HCT116 (cell line): Measurements from ENCODE around the gene FCRL1. TPM values are rescaled to one million over a fixed set of nuclear protein-coding genes. Genes with fewer than 3 reads are reported as not detected.

Experiments
- ATAC-seq: fragments of 200-7000 bp; cut with Tn5 transposase; 2 replicates; pipeline ENCODE4 v1.9.1; 2020; ENCODE audit warnings: mild to moderate bottlenecking, moderate library complexity
- BruUV-seq: library from RNA; stranded (reverse); fragments of 400-500 nt; replicated peaks from 2 replicates; lab custom pipeline; 2021; lab: Mats Ljungman, UMichigan
- CTCF ChIA-PET: fragments of 300-600 bp; sonication (Branson Sonifier 250); formaldehyde crosslinking; loops from one replicate; lab custom pipeline; 2021; ENCODE audit warnings: antibody characterized with exemption; lab: Charles Lee
- POLR2A ChIA-PET: fragments of 300-600, 350-600 bp; sonication (Branson Sonifier 250); formaldehyde crosslinking; loops from one replicate; lab custom pipeline; 2021; ENCODE audit warnings: antibody characterized with exemption; lab: Charles Lee
- RAD21 ChIA-PET, 2 experiments: fragments of 300-600 bp; sonication (Branson Sonifier 250); formaldehyde crosslinking; loops; one replicate each; lab custom pipeline; 2023; ENCODE audit warnings: low total read pairs in 2 of 2; ENCODE audit not compliant: uncharacterized antibody in 2 of 2, unreplicated experiment in 2 of 2, low non-redundant PET in 1 of 2; lab: Charles Lee
- DNase-seq: peaks from one replicate; pipeline ENCODE4 v3.0.0-alpha.2; 2010; ENCODE audit warnings: low read depth, low spot score
- H2AFZ ChIP-seq: fragments of 200-600 bp; shearing (Covaris generic), sonication (generic); 2 replicates; pipeline ENCODE4 v1.6.1; 2017; ENCODE audit warnings: low read depth, mixed run types, mixed read lengths, antibody characterized with exemption, low read length; ENCODE audit not compliant: poor library complexity, severe bottlenecking
- H3K27ac ChIP-seq: 2 replicates; pipeline ENCODE4 v1.5.1; 2012; ENCODE audit warnings: low read depth, low read length
- H3K27me3 ChIP-seq: fragments of 200-600 bp; sonication (generic); 2 replicates; pipeline ENCODE4 v1.6.1; 2016; ENCODE audit warnings: mixed run types, low read length, mixed read lengths; ENCODE audit not compliant: insufficient read depth
- H3K36me3 ChIP-seq, 2 experiments: fragments of 200-500 bp in 1 of 2; fragments of 200-600 bp in 1 of 2; sonication (Bioruptor generic) in 1 of 2; sonication (generic) in 1 of 2; 2 replicates each; pipeline versions ENCODE4 v1.5.1 to v1.6.1; 2014 to 2016; ENCODE audit warnings: low read length in 2 of 2, inconsistent platforms in 1 of 2, mixed read lengths in 1 of 2, mixed run types in 1 of 2; ENCODE audit not compliant: insufficient read depth in 2 of 2, control insufficient read depth in 1 of 2
- H3K4me1 ChIP-seq, 2 experiments: fragments of 200-600 bp in 1 of 2; sonication (generic) in 1 of 2; 2 replicates each; pipeline versions ENCODE4 v1.5.1 to v1.6.1; 2012 to 2017; ENCODE audit warnings: low read length in 2 of 2, inconsistent platforms in 1 of 2, mild to moderate bottlenecking in 1 of 2, mixed read lengths in 1 of 2, mixed run types in 1 of 2, moderate library complexity in 1 of 2; ENCODE audit not compliant: insufficient read depth in 2 of 2, control insufficient read depth in 1 of 2
- H3K4me2 ChIP-seq: fragments of 200-600 bp; sonication (generic); 2 replicates; pipeline ENCODE4 v1.6.1; 2017; ENCODE audit warnings: mixed run types, low read length, mixed read lengths
- H3K4me3 ChIP-seq, 2 experiments: fragments of 200-600 bp in 1 of 2; sonication (generic) in 1 of 2; replicated peaks in 1 of 2; 2 replicates each; pipeline ENCODE4 v1.5.1; 2011 to 2016; ENCODE audit warnings: low read length in 2 of 2, control low read depth in 1 of 2, low read depth in 1 of 2, mild to moderate bottlenecking in 1 of 2, mixed read lengths in 1 of 2, mixed run types in 1 of 2
- H3K79me2 ChIP-seq: fragments of 200-600 bp; sonication (generic); 2 replicates; pipeline ENCODE4 v1.6.1; 2017; ENCODE audit warnings: mild to moderate bottlenecking, mixed run types, low read length, moderate library complexity, mixed read lengths; ENCODE audit not compliant: insufficient read depth
- H3K9ac ChIP-seq: fragments of 200-600 bp; sonication (generic); 2 replicates; pipeline ENCODE4 v1.6.1; 2016; ENCODE audit warnings: low read length, mixed read lengths
- H3K9me2 ChIP-seq: fragments of 200-600 bp; sonication (generic), shearing (Covaris generic); 2 replicates; pipeline ENCODE4 v1.6.1; 2017; ENCODE audit warnings: mixed run types, mild to moderate bottlenecking, moderate library complexity; ENCODE audit not compliant: insufficient read depth
- H3K9me3 ChIP-seq, 2 experiments: fragments of 200-500 bp in 1 of 2; fragments of 200-600 bp in 1 of 2; sonication (Bioruptor generic) in 1 of 2; sonication (generic) in 1 of 2; 2 replicates each; pipeline ENCODE4 v1.6.1; 2014 to 2017; ENCODE audit warnings: low read length in 2 of 2, mixed read lengths in 2 of 2, inconsistent platforms in 1 of 2, low read depth in 1 of 2, mild to moderate bottlenecking in 1 of 2, mixed run types in 1 of 2, moderate library complexity in 1 of 2; ENCODE audit not compliant: control insufficient read depth in 1 of 2, insufficient read depth in 1 of 2
- H4K20me1 ChIP-seq: fragments of 200-600 bp; sonication (generic), shearing (Covaris generic); 2 replicates; pipeline ENCODE4 v1.6.1; 2017; ENCODE audit warnings: mixed run types, mild to moderate bottlenecking, moderate library complexity; ENCODE audit not compliant: insufficient read depth
- ELF1 ChIP-seq: IDR thresholded peaks from 2 replicates; pipeline ENCODE4 v1.6.1; 2012; ENCODE audit warnings: low read depth, borderline replicate concordance
- EZH2 ChIP-seq: fragments of 200-600 bp; sonication (generic); IDR thresholded peaks from 2 replicates; pipeline ENCODE4 v1.6.1; 2017; ENCODE audit warnings: antibody characterized with exemption, mixed run types
- EZH2phosphoT487 ChIP-seq: fragments of 200-600 bp; IDR thresholded peaks from 2 replicates; pipeline ENCODE4 v1.6.1; 2018; ENCODE audit warnings: antibody characterized with exemption, borderline replicate concordance
- FOSL1 ChIP-seq: IDR thresholded peaks from 2 replicates; pipeline ENCODE4 v1.6.1; 2012; ENCODE audit warnings: low read depth
- JUND ChIP-seq: IDR thresholded peaks from 2 replicates; pipeline ENCODE4 v1.6.1; 2012
- POLR2A ChIP-seq: IDR thresholded peaks from 2 replicates; pipeline ENCODE4 v1.7.0; 2011; ENCODE audit warnings: borderline replicate concordance; ENCODE audit not compliant: insufficient read depth, insufficient read length; ENCODE audit errors: extremely low read depth
- POLR2AphosphoS5 ChIP-seq: IDR thresholded peaks from 2 replicates; pipeline ENCODE4 v1.6.1; 2011; ENCODE audit warnings: mild to moderate bottlenecking, low read depth, low read length, moderate library complexity
- SIN3A ChIP-seq: IDR thresholded peaks from 2 replicates; pipeline ENCODE4 v1.6.1; 2012; ENCODE audit warnings: low read depth
- TCF7L2 ChIP-seq: IDR thresholded peaks from 2 replicates; pipeline ENCODE4 v1.7.0; 2011; ENCODE audit warnings: borderline replicate concordance, inconsistent platforms; ENCODE audit not compliant: insufficient read depth, insufficient read length; ENCODE audit errors: extremely low read depth
- YY1 ChIP-seq: IDR thresholded peaks from 2 replicates; pipeline ENCODE4 v1.6.1; 2011; ENCODE audit warnings: low read length, low read depth, moderate library complexity, mild to moderate bottlenecking; ENCODE audit not compliant: insufficient replicate concordance; ENCODE audit errors: extremely low read depth
- ZNF274 ChIP-seq: fragments of 200-500 bp; sonication (Bioruptor generic); IDR thresholded peaks from 2 replicates; pipeline ENCODE4 v1.6.1; 2014; ENCODE audit warnings: mild to moderate bottlenecking, low read depth, low read length, inconsistent platforms
- intact Hi-C: fragments of 100-400 bp; cut with micrococcal nuclease; formaldehyde crosslinking; loops from 2 replicates; pipeline ENCODE4 v1.10.0; 2022
- total RNA-seq: library from RNA; stranded (reverse); gene quantifications from one replicate; pipeline ENCODE4 v1.2.1, GENCODE V29; 2021; ENCODE audit not compliant: unreplicated experiment
- TF ChIP-seq, protein P1 (sequence below): IDR thresholded peaks from 2 replicates; pipeline ENCODE4 v1.6.1; 2012; ENCODE audit warnings: low read depth
- TF ChIP-seq, protein P2 (sequence below): IDR thresholded peaks from 2 replicates; pipeline ENCODE4 v1.6.1; 2011; ENCODE audit warnings: mild to moderate bottlenecking, low read length, moderate library complexity; ENCODE audit not compliant: insufficient replicate concordance; ENCODE audit errors: extremely low read depth

Gene FCRL1
- total RNA-seq, 1 experiment from 2014 or later, result not detected

DNA sequence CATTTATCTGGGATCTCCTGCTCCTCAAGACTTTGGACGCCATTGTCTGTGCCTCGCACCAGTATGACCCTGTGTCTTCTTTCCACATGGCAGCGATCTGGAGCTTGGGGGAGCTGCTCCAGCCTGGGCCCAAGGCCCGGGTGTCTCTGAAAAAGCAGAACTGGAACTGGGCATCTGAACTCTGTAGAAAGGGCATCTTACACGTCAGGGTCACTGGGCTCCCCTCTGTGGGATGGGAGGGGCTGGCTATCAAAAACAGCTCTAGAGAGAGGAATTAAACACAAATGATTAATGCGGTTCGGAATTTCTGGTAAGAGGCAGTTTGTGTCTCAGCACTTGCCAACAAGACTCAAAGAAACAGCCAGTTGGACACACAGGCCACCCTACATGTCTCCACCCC is 16.1 kb downstream of the FCRL1 start (continued):
- TF ChIP-seq YY1 (no peak), POLR2A (no peak), POLR2AphosphoS5 (no peak)
- TF ChIP-seq, protein P1, sequence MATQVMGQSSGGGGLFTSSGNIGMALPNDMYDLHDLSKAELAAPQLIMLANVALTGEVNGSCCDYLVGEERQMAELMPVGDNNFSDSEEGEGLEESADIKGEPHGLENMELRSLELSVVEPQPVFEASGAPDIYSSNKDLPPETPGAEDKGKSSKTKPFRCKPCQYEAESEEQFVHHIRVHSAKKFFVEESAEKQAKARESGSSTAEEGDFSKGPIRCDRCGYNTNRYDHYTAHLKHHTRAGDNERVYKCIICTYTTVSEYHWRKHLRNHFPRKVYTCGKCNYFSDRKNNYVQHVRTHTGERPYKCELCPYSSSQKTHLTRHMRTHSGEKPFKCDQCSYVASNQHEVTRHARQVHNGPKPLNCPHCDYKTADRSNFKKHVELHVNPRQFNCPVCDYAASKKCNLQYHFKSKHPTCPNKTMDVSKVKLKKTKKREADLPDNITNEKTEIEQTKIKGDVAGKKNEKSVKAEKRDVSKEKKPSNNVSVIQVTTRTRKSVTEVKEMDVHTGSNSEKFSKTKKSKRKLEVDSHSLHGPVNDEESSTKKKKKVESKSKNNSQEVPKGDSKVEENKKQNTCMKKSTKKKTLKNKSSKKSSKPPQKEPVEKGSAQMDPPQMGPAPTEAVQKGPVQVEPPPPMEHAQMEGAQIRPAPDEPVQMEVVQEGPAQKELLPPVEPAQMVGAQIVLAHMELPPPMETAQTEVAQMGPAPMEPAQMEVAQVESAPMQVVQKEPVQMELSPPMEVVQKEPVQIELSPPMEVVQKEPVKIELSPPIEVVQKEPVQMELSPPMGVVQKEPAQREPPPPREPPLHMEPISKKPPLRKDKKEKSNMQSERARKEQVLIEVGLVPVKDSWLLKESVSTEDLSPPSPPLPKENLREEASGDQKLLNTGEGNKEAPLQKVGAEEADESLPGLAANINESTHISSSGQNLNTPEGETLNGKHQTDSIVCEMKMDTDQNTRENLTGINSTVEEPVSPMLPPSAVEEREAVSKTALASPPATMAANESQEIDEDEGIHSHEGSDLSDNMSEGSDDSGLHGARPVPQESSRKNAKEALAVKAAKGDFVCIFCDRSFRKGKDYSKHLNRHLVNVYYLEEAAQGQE, result no peak

DNA sequence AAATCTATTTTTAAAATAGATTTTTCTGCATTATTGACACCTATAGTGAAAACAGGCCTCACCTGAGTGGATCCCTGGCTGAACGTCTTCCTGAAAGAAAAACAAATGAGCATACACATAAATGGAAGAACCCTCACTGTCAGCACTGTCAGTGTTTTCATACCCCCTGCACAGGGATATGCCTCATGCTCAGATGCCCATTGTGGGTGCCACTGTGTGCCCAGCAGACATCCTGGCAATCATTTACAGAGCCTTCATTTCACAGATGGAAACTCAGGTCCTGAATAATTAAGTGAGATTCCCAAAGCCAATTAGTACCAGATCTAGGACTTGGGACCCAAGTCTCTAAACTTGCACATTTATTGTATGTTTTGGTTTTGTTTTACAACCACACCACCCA is 19.9 kb downstream of the FCRL1 start:
- ATAC-seq (no peak), DNase-seq (no peak)
- H3K4me1 ChIP-seq, result no peaks in the 10 kb centered on the region
- BruUV-seq, result no TSS peak
- no peaks in the 10 kb centered on the region for H4K20me1 ChIP-seq
- no peak overlapping the region for H3K4me2 ChIP-seq
- POLR2A ChIA-PET, result no interaction called here
- no peaks in the 10 kb centered on the region for H3K79me2 ChIP-seq
- H2AFZ ChIP-seq, result no peak overlapping the region
- no peak overlapping the region for H3K4me3 ChIP-seq
- CTCF ChIA-PET, result no interaction called here
- no peak overlapping the region for H3K27ac ChIP-seq
- RAD21 ChIA-PET, result no interaction called here
- peaks cover 25% of the 10 kb centered on the region; the same call in 1 of the 2 replicates for H3K27me3 ChIP-seq
- H3K9me2 ChIP-seq, result no peaks in the 10 kb centered on the region
- no peaks in the 10 kb centered on the region for H3K9me3 ChIP-seq
- TF ChIP-seq ZNF274 (no peak), EZH2phosphoT487 (no peak), ELF1 (no peak), JUND (no peak), SIN3A (no peak), YY1 (no peak), FOSL1 (no peak), TCF7L2 (no peak), EZH2 (no peak), POLR2A (no peak)
- TF ChIP-seq, protein P2, sequence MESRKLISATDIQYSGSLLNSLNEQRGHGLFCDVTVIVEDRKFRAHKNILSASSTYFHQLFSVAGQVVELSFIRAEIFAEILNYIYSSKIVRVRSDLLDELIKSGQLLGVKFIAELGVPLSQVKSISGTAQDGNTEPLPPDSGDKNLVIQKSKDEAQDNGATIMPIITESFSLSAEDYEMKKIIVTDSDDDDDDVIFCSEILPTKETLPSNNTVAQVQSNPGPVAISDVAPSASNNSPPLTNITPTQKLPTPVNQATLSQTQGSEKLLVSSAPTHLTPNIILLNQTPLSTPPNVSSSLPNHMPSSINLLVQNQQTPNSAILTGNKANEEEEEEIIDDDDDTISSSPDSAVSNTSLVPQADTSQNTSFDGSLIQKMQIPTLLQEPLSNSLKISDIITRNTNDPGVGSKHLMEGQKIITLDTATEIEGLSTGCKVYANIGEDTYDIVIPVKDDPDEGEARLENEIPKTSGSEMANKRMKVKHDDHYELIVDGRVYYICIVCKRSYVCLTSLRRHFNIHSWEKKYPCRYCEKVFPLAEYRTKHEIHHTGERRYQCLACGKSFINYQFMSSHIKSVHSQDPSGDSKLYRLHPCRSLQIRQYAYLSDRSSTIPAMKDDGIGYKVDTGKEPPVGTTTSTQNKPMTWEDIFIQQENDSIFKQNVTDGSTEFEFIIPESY, result no peak
- TF ChIP-seq, protein P1, result no peak
- H3K9ac ChIP-seq, result no peak overlapping the region
- intact Hi-C loops, result no loop called here
- H3K36me3 ChIP-seq, result no peaks in the 10 kb centered on the region
